Activated CD4-positive, alpha-beta T cell treated with anti-CD3 and anti-CD28 coated beads, Interleukin-2, amount 10 ng/mL, durations not matched to agents 24 days and 14 days (primary cell): ENCODE results near the gene COQ8A. TPM values are rescaled to one million over a fixed set of nuclear protein-coding genes. Genes with fewer than 3 reads are reported as not detected.

Source experiments
- DNase-seq: peaks from one replicate; pipeline ENCODE4 v3.0.0; 2022
- H3K27ac Mint-ChIP-seq: one replicate; pipeline ENCODE4 v1.8.0; 2022; ENCODE audit warnings: mild to moderate bottlenecking, mixed read lengths
- H3K27me3 Mint-ChIP-seq: one replicate; pipeline ENCODE4 v1.8.0; 2022; ENCODE audit warnings: mixed read lengths
- H3K36me3 Mint-ChIP-seq: one replicate; pipeline ENCODE4 v1.8.0; 2022; ENCODE audit warnings: low read depth, mild to moderate bottlenecking, mixed read lengths
- H3K4me1 Mint-ChIP-seq: one replicate; pipeline ENCODE4 v1.8.0; 2021; ENCODE audit warnings: mixed read lengths
- H3K4me3 Mint-ChIP-seq: one replicate; pipeline ENCODE4 v1.8.0; 2022; ENCODE audit warnings: mild to moderate bottlenecking, moderate library complexity, mixed read lengths
- H3K9me3 Mint-ChIP-seq: one replicate; pipeline ENCODE4 v1.8.0; 2021; ENCODE audit warnings: mixed read lengths
- intact Hi-C: fragments of 100-400 bp; cut with micrococcal nuclease; formaldehyde crosslinking; loops from one replicate; pipeline ENCODE4 v1.15.1; 2023
- total RNA-seq: library from RNA; stranded (reverse); gene quantifications from 2 replicates; pipeline ENCODE4 v1.2.3, GENCODE V29; 2022

COQ8A gene
- total RNA-seq, 1 donor from 2014 or later, result 35.3 TPM

DNA sequence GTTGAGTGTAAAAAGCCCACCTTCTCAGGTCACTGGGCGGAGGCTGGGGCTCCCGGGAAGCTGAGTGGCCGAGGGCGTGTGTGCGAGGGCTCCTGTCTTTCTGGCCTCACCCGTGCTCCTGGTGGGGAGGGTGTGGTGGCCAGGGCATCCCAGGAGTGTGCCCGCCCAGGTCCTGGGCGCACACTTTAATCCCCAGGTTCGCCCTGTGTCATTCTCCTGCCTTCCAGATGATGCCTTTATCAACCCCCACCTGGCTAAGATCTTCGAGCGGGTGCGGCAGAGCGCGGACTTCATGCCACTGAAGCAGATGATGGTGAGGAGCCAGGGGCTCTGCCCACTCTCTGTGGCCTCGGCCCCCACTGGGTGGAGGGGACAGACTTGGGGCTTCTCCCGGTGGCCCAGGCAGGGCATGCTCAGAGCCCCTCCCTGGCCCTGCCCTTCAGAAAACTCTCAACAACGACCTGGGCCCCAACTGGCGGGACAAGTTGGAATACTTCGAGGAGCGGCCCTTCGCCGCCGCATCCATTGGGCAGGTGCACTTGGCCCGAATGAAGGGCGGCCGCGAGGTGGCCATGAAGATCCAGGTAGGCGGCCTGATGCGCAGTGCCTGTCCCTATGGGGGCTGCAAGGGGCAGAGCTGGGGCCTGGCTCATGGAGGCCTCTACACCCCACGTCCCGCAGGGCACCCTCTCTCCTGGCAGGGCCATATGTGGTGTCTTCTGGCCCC lies 42.5 kb downstream of the COQ8A start:
- Mint-ChIP-seq H3K4me3 (no peak overlapping the region), H3K9me3 (no peaks in the 10 kb centered on the region), H3K27ac (peak overlapping the region; percentile 38), H3K36me3 (peaks cover 10% of the 10 kb centered on the region), H3K27me3 (no peaks in the 10 kb centered on the region), H3K4me1 (no peaks in the 10 kb centered on the region)
- intact Hi-C loops, result no loop called here
- no peak for DNase-seq

- DNase-seq, result peak; percentile 47
- intact Hi-C loops, result no loop called here
- no peaks in the 10 kb centered on the region for H3K4me1 Mint-ChIP-seq
- peaks cover 7% of the 10 kb centered on the region for H3K36me3 Mint-ChIP-seq
- no peaks in the 10 kb centered on the region for H3K9me3 Mint-ChIP-seq
- peak overlapping the region; percentile 38 for H3K27ac Mint-ChIP-seq
- H3K27me3 Mint-ChIP-seq, result no peaks in the 10 kb centered on the region
- H3K4me3 Mint-ChIP-seq, result no peak overlapping the region
Measured at GRCh38 chr1:226983247-226983991, 43.3 kb downstream of the COQ8A start.

- Mint-ChIP-seq H3K36me3 (peaks cover 7% of the 10 kb centered on the region), H3K9me3 (no peaks in the 10 kb centered on the region), H3K4me3 (no peak overlapping the region), H3K4me1 (no peaks in the 10 kb centered on the region), H3K27ac (no peak overlapping the region), H3K27me3 (no peaks in the 10 kb centered on the region)
- DNase-seq, result peak; percentile 50
- intact Hi-C loops, result no loop called here
Measured at GRCh38 chr1:226983992-226984364, 43.9 kb downstream of the COQ8A start.

DNA sequence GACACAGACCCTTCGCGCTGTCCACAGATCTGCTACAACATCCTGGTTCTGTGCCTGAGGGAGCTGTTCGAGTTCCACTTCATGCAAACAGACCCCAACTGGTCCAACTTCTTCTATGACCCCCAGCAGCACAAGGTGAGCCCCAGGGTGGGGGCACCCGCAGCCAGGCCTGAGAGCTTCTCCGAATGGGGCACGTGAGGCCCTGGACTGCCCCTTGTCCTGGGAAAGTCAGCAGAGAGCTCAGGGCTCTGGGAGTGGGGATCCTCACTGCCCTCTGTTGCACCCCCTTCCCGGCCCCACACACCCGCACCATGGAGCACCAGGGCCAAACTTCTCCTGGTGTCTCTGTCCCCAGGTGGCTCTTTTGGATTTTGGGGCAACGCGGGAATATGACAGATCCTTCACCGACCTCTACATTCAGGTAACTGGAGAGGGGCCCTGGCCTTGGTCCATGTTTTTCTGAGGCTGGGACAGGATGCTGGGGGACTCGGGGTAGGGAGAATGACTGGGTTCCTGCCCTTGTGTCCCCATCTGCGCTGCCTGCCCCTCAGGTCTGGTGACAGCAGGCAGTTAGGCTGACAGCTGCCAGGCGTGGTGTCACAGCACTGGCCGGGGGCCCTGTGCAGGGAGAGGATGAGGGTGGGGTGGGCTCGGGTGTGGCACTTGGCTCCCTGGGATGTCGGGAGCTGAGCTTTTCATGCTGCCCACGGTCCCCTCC lies 44.6 kb downstream of the COQ8A start:
- intact Hi-C loops, result no loop called here
- no peak overlapping the region for H3K27ac Mint-ChIP-seq
- no peak overlapping the region for H3K4me3 Mint-ChIP-seq
- peaks cover 7% of the 10 kb centered on the region for H3K36me3 Mint-ChIP-seq
- peaks cover 4% of the 10 kb centered on the region for H3K4me1 Mint-ChIP-seq
- H3K27me3 Mint-ChIP-seq, result no peaks in the 10 kb centered on the region
- peak; percentile 51 for DNase-seq
- H3K9me3 Mint-ChIP-seq, result no peaks in the 10 kb centered on the region

GRCh38 chr1:226985239-226985838 lies 45.2 kb downstream of the COQ8A start:
- DNase-seq, result no peak
- Mint-ChIP-seq H3K27me3 (no peaks in the 10 kb centered on the region), H3K4me3 (no peak overlapping the region), H3K27ac (no peak overlapping the region), H3K9me3 (no peaks in the 10 kb centered on the region), H3K36me3 (peaks cover 7% of the 10 kb centered on the region), H3K4me1 (peaks cover 11% of the 10 kb centered on the region)
- intact Hi-C loops, result no loop called here

- Mint-ChIP-seq H3K9me3 (no peaks in the 10 kb centered on the region), H3K27ac (no peak overlapping the region), H3K4me3 (no peak overlapping the region), H3K4me1 (peaks cover 13% of the 10 kb centered on the region), H3K27me3 (no peaks in the 10 kb centered on the region), H3K36me3 (peaks cover 7% of the 10 kb centered on the region)
- no peak for DNase-seq
- intact Hi-C loops, result no loop called here
Measured at GRCh38 chr1:226985839-226986463, 45.9 kb downstream of the COQ8A start.

DNA sequence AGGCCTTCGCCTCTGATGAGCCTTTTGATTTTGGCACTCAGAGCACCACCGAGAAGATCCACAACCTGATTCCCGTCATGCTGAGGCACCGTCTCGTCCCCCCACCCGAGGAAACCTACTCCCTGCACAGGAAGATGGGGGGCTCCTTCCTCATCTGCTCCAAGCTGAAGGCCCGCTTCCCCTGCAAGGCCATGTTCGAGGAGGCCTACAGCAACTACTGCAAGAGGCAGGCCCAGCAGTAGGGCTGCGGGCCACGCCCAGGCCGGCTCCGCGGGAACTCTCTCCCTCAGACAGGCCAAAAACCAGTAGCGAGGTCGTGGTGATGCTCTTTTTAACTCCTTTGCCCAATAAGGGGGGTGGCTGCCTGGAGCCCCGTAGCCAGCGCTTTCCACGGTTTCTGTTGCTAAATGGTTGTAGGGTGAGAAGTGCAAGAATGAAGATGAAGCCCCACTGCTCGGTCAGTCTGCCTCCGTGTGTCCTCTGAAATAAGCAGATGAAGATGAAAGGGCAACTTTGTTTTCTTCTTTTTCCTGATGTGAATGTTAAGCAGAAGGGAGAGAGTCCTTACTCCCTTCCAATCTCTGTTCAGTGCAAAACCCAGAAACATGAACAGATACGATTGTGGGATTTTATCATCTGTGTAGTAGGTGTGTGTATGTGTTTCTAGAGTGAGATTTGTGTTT lies 46.5 kb downstream of the COQ8A start:
- intact Hi-C loops, result no loop called here
- H3K27ac Mint-ChIP-seq, result no peak overlapping the region
- no peak for DNase-seq

GRCh38 chr1:226987179-226987536 lies 47.1 kb downstream of the COQ8A start:
- H3K9me3 Mint-ChIP-seq, result no peaks in the 10 kb centered on the region
- intact Hi-C loops, result no loop called here
- no peaks in the 10 kb centered on the region for H3K27me3 Mint-ChIP-seq
- no peak overlapping the region for H3K4me3 Mint-ChIP-seq
- H3K36me3 Mint-ChIP-seq, result peaks cover 7% of the 10 kb centered on the region
- no peak for DNase-seq
- H3K27ac Mint-ChIP-seq, result no peak overlapping the region
- H3K4me1 Mint-ChIP-seq, result peaks cover 13% of the 10 kb centered on the region

More for the DNA sequence above, 46.5 kb downstream of the COQ8A start:
- no peaks in the 10 kb centered on the region for H3K9me3 Mint-ChIP-seq
- H3K27me3 Mint-ChIP-seq, result no peaks in the 10 kb centered on the region
- H3K36me3 Mint-ChIP-seq, result peaks cover 7% of the 10 kb centered on the region
- no peak overlapping the region for H3K4me3 Mint-ChIP-seq
- H3K4me1 Mint-ChIP-seq, result peaks cover 13% of the 10 kb centered on the region

- intact Hi-C loops, result no loop called here
- no peak for DNase-seq
- H3K27ac Mint-ChIP-seq, result no peak overlapping the region
- no peak overlapping the region for H3K4me3 Mint-ChIP-seq
- no peaks in the 10 kb centered on the region for H3K27me3 Mint-ChIP-seq
- no peaks in the 10 kb centered on the region for H3K9me3 Mint-ChIP-seq
- peaks cover 7% of the 10 kb centered on the region for H3K36me3 Mint-ChIP-seq
- H3K4me1 Mint-ChIP-seq, result peaks cover 13% of the 10 kb centered on the region
Measured at GRCh38 chr1:226987623-226988333, 47.7 kb downstream of the COQ8A start.

DNA sequence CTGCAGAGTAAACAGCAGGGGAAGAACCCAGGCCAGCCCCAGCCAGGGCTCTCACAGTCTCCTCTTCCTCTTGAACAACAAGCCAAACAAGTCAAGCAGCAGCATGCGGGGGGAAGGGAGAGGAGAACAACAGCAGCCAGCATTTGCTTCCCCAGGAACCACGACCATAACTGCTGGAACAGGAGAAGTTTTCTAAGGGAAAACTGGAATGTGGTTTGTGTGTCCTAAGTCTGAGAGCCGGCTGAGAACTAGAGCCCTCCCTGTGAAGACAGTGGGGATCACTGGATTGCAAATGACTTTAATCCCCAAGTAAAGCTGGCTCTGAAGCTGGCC lies 48.2 kb downstream of the COQ8A start:
- intact Hi-C loops, result no loop called here
- H3K27ac Mint-ChIP-seq, result no peak overlapping the region
- no peaks in the 10 kb centered on the region for H3K27me3 Mint-ChIP-seq
- no peaks in the 10 kb centered on the region for H3K9me3 Mint-ChIP-seq
- H3K4me1 Mint-ChIP-seq, result peaks cover 13% of the 10 kb centered on the region
- peaks cover 7% of the 10 kb centered on the region for H3K36me3 Mint-ChIP-seq
- DNase-seq, result no peak
- H3K4me3 Mint-ChIP-seq, result no peak overlapping the region

DNA sequence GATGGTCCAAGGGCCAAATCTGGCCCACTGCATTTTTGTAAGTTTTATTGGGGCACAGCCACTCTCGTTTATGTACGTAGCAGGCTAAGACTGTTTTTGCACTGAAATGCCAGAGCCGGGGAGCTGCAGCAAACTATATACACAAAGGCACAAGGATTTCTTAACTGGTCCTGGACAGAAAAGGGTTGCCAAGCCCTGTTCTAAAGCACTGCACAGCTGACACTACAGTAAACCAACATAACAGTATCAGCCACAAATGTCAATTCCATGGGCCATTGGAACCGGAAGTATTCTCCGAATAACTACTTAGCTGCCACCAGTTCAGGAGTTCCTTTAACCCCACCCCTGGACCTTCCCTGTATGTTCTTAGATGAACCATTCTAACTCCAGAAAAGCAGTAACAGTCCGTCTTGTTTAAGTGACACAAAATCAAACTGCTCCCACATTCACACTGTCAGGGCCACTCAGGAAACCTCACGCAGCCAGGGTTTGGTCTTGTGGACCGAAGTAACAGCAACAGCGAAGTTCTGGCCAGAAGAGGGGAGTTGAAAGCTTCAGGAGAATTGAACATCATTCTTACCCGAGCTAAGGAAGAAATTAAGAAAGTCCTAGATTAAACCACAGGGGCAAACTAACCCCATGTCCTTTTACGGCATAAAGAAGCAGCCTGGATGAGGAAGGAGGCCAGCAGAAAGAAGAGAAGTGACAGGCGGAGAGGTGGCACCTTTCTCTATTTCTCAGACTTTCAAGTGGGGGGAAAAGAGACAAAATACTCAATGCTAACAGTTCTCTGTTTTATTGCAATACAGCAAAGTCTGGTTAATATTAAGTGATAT lies 49.2 kb downstream of the COQ8A start:
- Mint-ChIP-seq H3K4me3 (no peak overlapping the region), H3K27ac (peak overlapping the region; percentile 53), H3K36me3 (peaks cover 7% of the 10 kb centered on the region)

GRCh38 chr1:226990133-226990716 lies 50.1 kb downstream of the COQ8A start:
- H3K4me1 Mint-ChIP-seq, result peaks cover 14% of the 10 kb centered on the region
- intact Hi-C loops, result no loop called here
- DNase-seq, result peak; percentile 81
- no peaks in the 10 kb centered on the region for H3K9me3 Mint-ChIP-seq
- no peaks in the 10 kb centered on the region for H3K27me3 Mint-ChIP-seq
- peaks cover 7% of the 10 kb centered on the region for H3K36me3 Mint-ChIP-seq
- peak overlapping the region; percentile 18 for H3K27ac Mint-ChIP-seq
- no peak overlapping the region for H3K4me3 Mint-ChIP-seq

More for the DNA sequence above, 49.2 kb downstream of the COQ8A start:
- Mint-ChIP-seq H3K4me1 (peaks cover 13% of the 10 kb centered on the region), H3K9me3 (no peaks in the 10 kb centered on the region), H3K27me3 (no peaks in the 10 kb centered on the region)
- intact Hi-C loops, result no loop called here
- peak; percentile 54 for DNase-seq
